ENCODE measurements around the gene ANXA4. TPM values are rescaled to one million over a fixed set of nuclear protein-coding genes. Genes with fewer than 3 reads are reported as not detected.
A peak's percentile ranks its signal among the peaks of the same experiment; 100 is the strongest.

The ANXA4 gene
- total RNA-seq, 1 donor from 2014 or later: 30.6 TPM

GRCh38 chr2:69810550-69810949 lies 68.6 kb downstream of the ANXA4 start:
- Histone ChIP-seq H3K27me3 (ENCODE audit: low read depth) (no peaks in the 10 kb centered on the region), H3K9me3 (replicated peaks) (no peaks in the 10 kb centered on the region), H3K36me3 (peaks cover 69% of the 10 kb centered on the region), H3K27ac (replicated peaks) (no peak overlapping the region), H3K4me1 (no peaks in the 10 kb centered on the region), H3K4me3 (no peak overlapping the region)
- intact Hi-C loops (cut with micrococcal nuclease): no loop called here
- DNase-seq: no peak
- TF ChIP-seq CTCF (IDR thresholded peaks at IDR 0.05; ENCODE audit: borderline replicate concordance): no peak

GRCh38 chr2:69811018-69811417 lies 69.1 kb downstream of the ANXA4 start:
- H3K27ac ChIP-seq (replicated peaks): no peak overlapping the region
- no peak for DNase-seq
- intact Hi-C loops (cut with micrococcal nuclease): no loop called here
- no peak for TF ChIP-seq CTCF (IDR thresholded peaks at IDR 0.05; ENCODE audit: borderline replicate concordance)
- no peaks in the 10 kb centered on the region for H3K27me3 ChIP-seq (ENCODE audit: low read depth)
- peaks cover 68% of the 10 kb centered on the region for H3K36me3 ChIP-seq
- H3K4me1 ChIP-seq: no peaks in the 10 kb centered on the region
- H3K9me3 ChIP-seq (replicated peaks): no peaks in the 10 kb centered on the region
- no peak overlapping the region for H3K4me3 ChIP-seq

GRCh38 chr2:69811591-69811990 lies 69.7 kb downstream of the ANXA4 start:
- intact Hi-C loops (cut with micrococcal nuclease): no loop called here
- Histone ChIP-seq H3K4me1 (peaks cover under 1% of the 10 kb centered on the region), H3K4me3 (no peak overlapping the region), H3K27me3 (ENCODE audit: low read depth) (no peaks in the 10 kb centered on the region), H3K27ac (replicated peaks) (no peak overlapping the region), H3K36me3 (peaks cover 62% of the 10 kb centered on the region), H3K9me3 (replicated peaks) (no peaks in the 10 kb centered on the region)
- no peak for TF ChIP-seq CTCF (IDR thresholded peaks at IDR 0.05; ENCODE audit: borderline replicate concordance)
- no peak for DNase-seq

GRCh38 chr2:69815717-69816116 lies 73.8 kb downstream of the ANXA4 start:
- no peak overlapping the region for H3K4me3 ChIP-seq
- H3K4me1 ChIP-seq: peaks cover 19% of the 10 kb centered on the region
- DNase-seq: no peak
- H3K27me3 ChIP-seq (ENCODE audit: low read depth): no peaks in the 10 kb centered on the region
- H3K9me3 ChIP-seq (replicated peaks): no peaks in the 10 kb centered on the region
- TF ChIP-seq CTCF (IDR thresholded peaks at IDR 0.05; ENCODE audit: borderline replicate concordance): no peak
- peaks cover 36% of the 10 kb centered on the region for H3K36me3 ChIP-seq
- no peak overlapping the region for H3K27ac ChIP-seq (replicated peaks)
- intact Hi-C loops (cut with micrococcal nuclease): loop anchor here (2.0 kb wide), 1 partner anchor 91 kb away; no protein-coding TSS in a partner anchor

- Histone ChIP-seq H3K36me3 (peaks cover 36% of the 10 kb centered on the region), H3K27ac (replicated peaks) (no peak overlapping the region), H3K4me3 (no peak overlapping the region), H3K9me3 (replicated peaks) (no peaks in the 10 kb centered on the region), H3K27me3 (ENCODE audit: low read depth) (no peaks in the 10 kb centered on the region), H3K4me1 (peaks cover 19% of the 10 kb centered on the region)
- TF ChIP-seq CTCF (IDR thresholded peaks at IDR 0.05; ENCODE audit: borderline replicate concordance): peak; percentile 96
- intact Hi-C loops (cut with micrococcal nuclease): loop anchor here (2.0 kb wide), 1 partner anchor 92 kb away; no protein-coding TSS in a partner anchor
- peak; percentile 20 for DNase-seq
Observed at GRCh38 chr2:69816923-69817542, 75.1 kb downstream of the ANXA4 start.

Measured in left ventricle myocardium inferior (tissue), 1 donor.